GM18951 (cell line): ENCODE measurements around the gene HOXD3.

Experiments used
- POLR2A ChIP-seq: IDR thresholded peaks from 4 replicates; pipeline ENCODE4 v1.6.1; 2011; ENCODE audit warnings: mild to moderate bottlenecking; ENCODE audit not compliant: insufficient read length, insufficient read depth; ENCODE audit errors: extremely low read depth
- in situ Hi-C: fragments of 300-500 bp; cut with MboI; formaldehyde crosslinking; loops from one replicate; pipeline ENCODE4 v1.12.0; 2022; ENCODE audit warnings: low sequenced_read_pairs, mixed read lengths, inconsistent platforms; ENCODE audit not compliant: unreplicated experiment

The HOXD3 gene

GRCh38 chr2:176124110-176124946 is 32.8 kb upstream of the HOXD3 start:
- in situ Hi-C loops: loop anchor here (10.0 kb wide), 2 partner anchors 510 to 1020 kb away; no protein-coding TSS in a partner anchor

DNA sequence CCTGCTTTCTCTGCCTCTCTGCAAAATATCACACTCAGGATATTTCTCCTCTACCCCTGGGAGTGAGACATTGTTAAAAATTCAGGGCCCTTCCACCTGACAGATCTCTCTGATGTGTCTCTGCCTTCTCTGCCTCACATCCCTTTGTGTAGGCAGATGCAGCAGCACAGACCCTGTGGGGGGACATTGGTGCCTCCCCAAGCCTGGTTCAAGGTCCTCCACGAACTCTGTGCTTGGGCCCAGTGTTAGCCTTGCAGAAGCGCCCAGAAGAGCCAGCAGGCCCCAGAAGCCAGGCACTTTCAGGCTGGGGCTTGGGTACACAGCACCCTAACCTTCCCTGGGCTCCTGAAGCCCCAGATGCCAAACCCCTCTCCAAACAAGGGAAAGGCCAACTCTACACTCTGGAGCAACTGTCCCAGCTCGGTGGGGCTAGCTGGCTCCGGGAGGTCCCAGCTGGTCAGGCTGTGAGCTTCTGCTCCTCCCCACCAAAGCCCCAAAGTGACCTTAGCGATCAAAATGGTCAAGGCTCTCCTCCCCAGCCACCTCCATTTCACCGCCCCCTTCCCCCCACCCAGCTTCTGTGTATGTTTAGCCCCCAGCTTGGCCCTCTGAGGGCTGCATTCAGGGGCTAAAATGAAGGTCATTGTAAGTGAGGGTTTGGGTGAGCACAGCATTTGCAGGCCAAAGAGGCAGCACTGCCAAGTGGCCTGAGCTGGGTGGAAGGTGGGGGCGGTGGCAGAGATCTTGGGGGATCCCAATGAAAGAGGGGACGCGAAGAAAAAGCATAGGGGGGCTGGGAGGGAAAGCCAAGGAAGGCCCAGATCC is 31.9 kb upstream of the HOXD3 start:
- in situ Hi-C loops: loop anchor here (10.0 kb wide), 2 partner anchors 510 to 1020 kb away; no protein-coding TSS in a partner anchor

More at GRCh38 chr2:176124110-176124946, 32.8 kb upstream of the HOXD3 start:
- TF ChIP-seq POLR2A: no peak

GRCh38 chr2:176125772-176126054 is 31.4 kb upstream of the HOXD3 start:
- in situ Hi-C loops: loop anchor here (10.0 kb wide), 2 partner anchors 509 to 1019 kb away; no protein-coding TSS in a partner anchor

More for the DNA sequence above, 31.9 kb upstream of the HOXD3 start:
- TF ChIP-seq POLR2A: no peak

DNA sequence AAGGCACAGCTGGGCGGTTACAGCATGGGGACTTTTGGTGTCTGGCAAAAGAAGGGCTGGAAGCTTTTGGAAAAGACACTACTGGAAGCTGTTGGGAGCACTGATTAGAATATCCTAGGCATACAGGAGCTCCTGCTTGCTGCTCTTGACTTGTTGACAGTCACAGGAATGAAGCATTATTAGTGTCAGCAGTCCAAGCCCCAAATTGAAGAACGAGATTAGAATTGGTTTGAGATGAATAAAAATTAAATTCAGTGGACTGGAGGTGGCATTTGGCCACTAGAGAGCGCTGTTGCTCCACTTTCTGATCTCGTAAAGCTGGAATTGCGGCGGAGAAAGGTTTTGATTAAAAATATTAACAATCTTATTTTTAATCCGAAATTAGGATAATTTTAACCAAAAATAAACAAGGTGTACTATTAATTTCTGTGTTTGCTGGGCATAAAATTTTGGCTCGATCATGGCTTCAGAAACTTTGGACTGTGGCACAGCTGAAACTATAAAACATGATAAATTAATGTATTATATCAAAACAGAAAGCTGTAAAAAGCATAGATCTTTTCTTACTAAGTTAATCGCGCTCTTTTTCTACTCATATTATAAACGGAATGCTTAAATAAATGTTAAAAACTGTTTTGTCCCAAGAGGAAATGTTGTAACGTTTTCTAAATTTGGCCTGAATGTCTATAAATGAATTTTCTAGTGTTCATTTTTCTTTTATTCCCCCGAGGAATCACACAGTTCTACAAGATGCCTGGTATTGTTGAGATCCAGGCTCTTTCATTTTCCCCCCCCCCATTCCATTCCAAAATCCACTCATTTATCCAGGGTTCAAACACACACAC is 30.0 kb upstream of the HOXD3 start:
- TF ChIP-seq POLR2A: no peak
- in situ Hi-C loops: loop anchor here (10.0 kb wide), 2 partner anchors 508 to 1018 kb away; no protein-coding TSS in a partner anchor

More at GRCh38 chr2:176125772-176126054, 31.4 kb upstream of the HOXD3 start:
- TF ChIP-seq POLR2A: no peak

- no peak for TF ChIP-seq POLR2A
- in situ Hi-C loops: loop anchor here (10.0 kb wide), 2 partner anchors 507 to 1017 kb away; no protein-coding TSS in a partner anchor
Measured at GRCh38 chr2:176127774-176128072, 29.4 kb upstream of the HOXD3 start.

DNA sequence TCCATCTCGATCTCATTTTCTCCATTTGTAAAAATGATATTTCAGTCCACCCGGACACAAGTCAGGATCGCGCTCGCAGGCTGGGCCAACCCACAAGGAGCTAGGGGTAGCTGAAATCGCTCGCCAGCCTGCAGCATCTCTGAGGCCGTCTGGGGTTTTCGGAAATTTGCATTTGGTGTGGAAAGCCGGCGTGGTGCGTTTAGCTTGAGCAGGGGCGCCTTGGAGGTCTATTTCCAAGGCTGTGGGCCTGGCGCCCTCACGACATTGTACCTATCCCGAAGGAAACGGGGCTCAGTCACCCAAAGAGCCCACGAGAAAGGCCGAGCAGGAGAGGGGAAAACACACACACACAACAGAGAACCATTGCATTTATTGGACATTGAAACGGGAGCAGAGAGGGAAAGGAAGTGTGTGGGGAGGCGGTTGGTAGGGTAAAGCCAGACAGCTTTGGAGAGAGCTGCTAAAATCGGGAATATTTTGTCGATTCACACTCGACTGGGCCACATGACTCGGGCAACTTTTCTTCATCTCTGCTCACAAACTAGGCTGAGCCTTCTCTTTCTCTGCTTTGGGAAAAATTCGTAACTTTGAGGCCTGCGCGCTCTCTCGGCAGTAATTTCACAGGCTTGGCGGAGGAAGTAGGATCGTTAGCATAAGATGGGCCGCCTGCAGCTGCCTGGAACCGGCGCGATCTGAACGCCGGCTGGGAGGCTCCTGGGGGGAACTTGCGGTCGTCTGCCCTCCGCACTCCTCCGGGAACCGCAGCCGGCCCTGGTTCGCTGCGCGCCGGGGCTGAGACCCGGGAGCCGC is 28.7 kb upstream of the HOXD3 start:
- no peak for TF ChIP-seq POLR2A
- in situ Hi-C loops: loop anchor here (10.0 kb wide), 2 partner anchors 506 to 1016 kb away; no protein-coding TSS in a partner anchor

DNA sequence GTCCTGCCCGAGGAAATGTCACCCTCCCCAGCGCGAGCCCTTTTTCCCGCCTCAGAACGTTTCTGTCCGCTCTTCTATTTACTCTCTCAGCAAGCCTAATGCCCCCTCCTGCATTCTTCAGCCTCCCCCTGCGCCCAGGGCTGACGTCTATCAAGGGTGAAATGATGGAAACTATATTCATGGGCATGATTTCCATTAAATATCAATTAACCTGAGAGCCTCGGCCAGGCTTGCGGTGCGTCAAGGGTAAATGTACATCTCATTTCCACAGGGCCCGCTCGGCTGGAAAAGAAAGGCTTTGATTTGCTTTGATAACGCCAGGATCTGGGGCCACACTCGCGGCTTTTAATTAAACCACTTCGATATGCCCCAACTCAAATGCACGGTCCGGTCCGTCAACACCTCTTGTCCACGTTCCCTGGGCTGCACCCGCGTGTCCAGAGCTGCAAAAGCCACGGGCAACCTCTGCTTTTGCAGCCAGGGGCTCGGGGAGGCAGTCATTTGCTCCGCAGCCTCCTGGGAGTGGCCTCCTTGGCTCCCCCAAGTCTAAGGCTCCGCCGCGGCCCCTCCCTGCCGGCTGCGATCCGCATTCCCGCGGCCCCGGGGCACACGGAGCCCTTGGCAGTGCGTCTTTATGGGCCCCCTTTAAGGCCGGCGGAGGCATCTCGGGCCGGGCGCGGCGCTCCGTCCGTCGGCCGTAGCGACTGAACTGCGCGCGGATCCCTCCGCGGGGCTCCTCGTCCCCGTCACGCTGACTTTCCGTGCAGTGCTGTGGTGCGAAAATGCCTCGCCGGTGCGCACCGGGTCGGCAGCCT is 27.9 kb upstream of the HOXD3 start, which contains the start of gene HOXD8:
Gene HOXD8 (plus strand): TSS at position 724 of the 815 bp plus-strand sequence. CDS start 662 bp downstream, outside the sequence.
- in situ Hi-C loops: loop anchor here (10.0 kb wide), 2 partner anchors 506 to 1016 kb away; no protein-coding TSS in a partner anchor
- no peak for TF ChIP-seq POLR2A

DNA sequence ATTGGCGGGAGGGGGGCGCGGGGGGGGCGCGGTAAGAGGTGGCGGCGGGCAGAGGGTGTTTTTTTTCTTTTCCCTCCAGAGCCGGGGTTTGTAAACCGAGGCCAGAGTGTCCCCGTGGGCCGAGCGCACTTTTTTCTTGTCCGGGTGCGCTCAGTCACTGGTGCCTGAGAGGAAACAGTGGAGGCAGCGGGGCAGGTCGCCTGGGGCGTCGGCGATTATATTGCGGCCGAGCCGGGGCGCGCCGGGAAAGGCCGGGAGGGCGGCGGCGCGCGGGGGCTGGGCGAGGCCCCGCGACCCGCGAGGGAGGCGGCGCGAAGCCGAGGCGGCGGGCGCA is 27.3 kb upstream of the HOXD3 start:
- in situ Hi-C loops: loop anchor here (10.0 kb wide), 2 partner anchors 505 to 1015 kb away; no protein-coding TSS in a partner anchor
- no peak for TF ChIP-seq POLR2A

DNA sequence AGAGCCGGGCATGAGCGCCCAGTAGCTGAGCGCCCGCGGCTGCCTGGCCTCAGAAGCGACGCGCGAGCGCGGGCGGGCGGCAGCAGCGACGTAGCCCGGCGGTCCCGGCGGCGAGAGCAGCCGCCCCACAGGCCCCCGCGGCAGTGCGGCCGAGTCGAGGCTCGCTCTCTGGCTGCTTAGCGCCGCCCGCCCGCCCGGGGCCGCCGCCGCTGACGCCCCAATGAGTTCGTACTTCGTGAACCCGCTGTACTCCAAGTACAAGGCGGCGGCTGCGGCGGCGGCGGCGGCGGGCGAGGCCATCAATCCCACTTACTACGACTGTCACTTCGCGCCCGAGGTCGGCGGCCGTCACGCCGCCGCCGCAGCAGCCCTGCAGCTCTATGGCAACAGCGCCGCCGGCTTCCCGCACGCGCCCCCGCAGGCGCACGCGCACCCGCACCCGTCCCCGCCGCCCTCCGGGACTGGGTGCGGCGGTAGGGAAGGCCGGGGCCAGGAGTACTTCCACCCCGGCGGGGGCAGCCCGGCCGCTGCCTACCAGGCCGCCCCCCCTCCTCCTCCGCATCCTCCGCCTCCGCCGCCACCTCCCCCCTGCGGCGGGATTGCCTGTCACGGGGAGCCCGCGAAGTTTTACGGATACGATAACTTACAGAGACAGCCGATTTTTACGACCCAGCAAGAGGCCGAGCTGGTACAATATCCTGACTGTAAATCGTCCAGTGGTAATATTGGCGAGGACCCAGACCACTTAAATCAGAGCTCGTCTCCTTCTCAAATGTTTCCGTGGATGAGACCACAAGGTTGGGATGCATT is 26.8 kb upstream of the HOXD3 start:
- no peak for TF ChIP-seq POLR2A
- in situ Hi-C loops: no loop called here
